Measurements from ENCODE around the gene ZNF202. TPM values are rescaled to one million over a fixed set of nuclear protein-coding genes. Genes with fewer than 3 reads are reported as not detected.
"Not testable (repeated sequence)": the region's sequence is repeated elsewhere in the genome, so short reads cannot be mapped to it uniquely, and the experiment has no call there.

Gene ZNF202
- total RNA-seq, 1 experiment from 2014 or later: 7.4 TPM

GRCh38 chr11:123745764-123746451, 4.4 kb upstream of the ZNF202 start:
- in situ Hi-C loops (cut with HindIII; ENCODE audit: low pct_unique_long_range_greater_than_20kb, low sequenced_read_pairs): no loop called here
- DNase-seq (ENCODE audit: low read depth): no peak

GRCh38 chr11:123742724-123743120, 1.3 kb upstream of the ZNF202 start:
- in situ Hi-C loops (cut with HindIII; ENCODE audit: low pct_unique_long_range_greater_than_20kb, low sequenced_read_pairs): no loop called here
- DNase-seq (ENCODE audit: low read depth): no peak

- in situ Hi-C loops (cut with HindIII; ENCODE audit: low pct_unique_long_range_greater_than_20kb, low sequenced_read_pairs): no loop called here
- no peak for DNase-seq (ENCODE audit: low read depth)
Observed at GRCh38 chr11:123742031-123742723, 717 bp upstream of the ZNF202 start.

- in situ Hi-C loops (cut with HindIII; ENCODE audit: low pct_unique_long_range_greater_than_20kb, low sequenced_read_pairs): no loop called here
- no peak for DNase-seq (ENCODE audit: low read depth)
Observed at GRCh38 chr11:123740787-123741158, 687 bp downstream of the ZNF202 start.

- in situ Hi-C loops (cut with HindIII; ENCODE audit: low pct_unique_long_range_greater_than_20kb, low sequenced_read_pairs): no loop called here
Observed at GRCh38 chr11:123738374-123738773, 3.1 kb downstream of the ZNF202 start.

GRCh38 chr11:123736769-123737168, 4.7 kb downstream of the ZNF202 start:
- no peak for DNase-seq (ENCODE audit: low read depth)
- in situ Hi-C loops (cut with HindIII; ENCODE audit: low pct_unique_long_range_greater_than_20kb, low sequenced_read_pairs): no loop called here

More at GRCh38 chr11:123738374-123738773, 3.1 kb downstream of the ZNF202 start:
- DNase-seq (ENCODE audit: low read depth): no peak

GRCh38 chr11:123729602-123730001, 11.9 kb downstream of the ZNF202 start:
- no peak for DNase-seq (ENCODE audit: low read depth)
- in situ Hi-C loops (cut with HindIII; ENCODE audit: low pct_unique_long_range_greater_than_20kb, low sequenced_read_pairs): no loop called here

GRCh38 chr11:123725995-123726655, 15.3 kb downstream of the ZNF202 start:
- no peak for DNase-seq (ENCODE audit: low read depth)
- in situ Hi-C loops (cut with HindIII; ENCODE audit: low pct_unique_long_range_greater_than_20kb, low sequenced_read_pairs): no loop called here

GRCh38 chr11:123719452-123719851, 22.0 kb downstream of the ZNF202 start:
- in situ Hi-C loops (cut with HindIII; ENCODE audit: low pct_unique_long_range_greater_than_20kb, low sequenced_read_pairs): no loop called here
- DNase-seq (ENCODE audit: low read depth): no peak

- in situ Hi-C loops (cut with HindIII; ENCODE audit: low pct_unique_long_range_greater_than_20kb, low sequenced_read_pairs): no loop called here
- DNase-seq (ENCODE audit: low read depth): no peak
Observed at GRCh38 chr11:123718469-123718868, 23.0 kb downstream of the ZNF202 start.

- no peak for DNase-seq (ENCODE audit: low read depth)
- in situ Hi-C loops (cut with HindIII; ENCODE audit: low pct_unique_long_range_greater_than_20kb, low sequenced_read_pairs): no loop called here
Observed at GRCh38 chr11:123718063-123718462, 23.4 kb downstream of the ZNF202 start.

GRCh38 chr11:123712627-123713026, 28.8 kb downstream of the ZNF202 start:
- DNase-seq (ENCODE audit: low read depth); in situ Hi-C loops (cut with HindIII; ENCODE audit: low pct_unique_long_range_greater_than_20kb, low sequenced_read_pairs): not testable (repeated sequence)

- in situ Hi-C loops (cut with HindIII; ENCODE audit: low pct_unique_long_range_greater_than_20kb, low sequenced_read_pairs): no loop called here
Observed at GRCh38 chr11:123707606-123708205, 33.8 kb downstream of the ZNF202 start.

GRCh38 chr11:123707206-123707605, 34.3 kb downstream of the ZNF202 start:
- DNase-seq (ENCODE audit: low read depth): no peak
- in situ Hi-C loops (cut with HindIII; ENCODE audit: low pct_unique_long_range_greater_than_20kb, low sequenced_read_pairs): no loop called here

More at GRCh38 chr11:123707606-123708205, 33.8 kb downstream of the ZNF202 start:
- DNase-seq (ENCODE audit: low read depth): peak; percentile 6

GRCh38 chr11:123704341-123704740, 37.1 kb downstream of the ZNF202 start:
- DNase-seq (ENCODE audit: low read depth): no peak
- in situ Hi-C loops (cut with HindIII; ENCODE audit: low pct_unique_long_range_greater_than_20kb, low sequenced_read_pairs): no loop called here

- in situ Hi-C loops (cut with HindIII; ENCODE audit: low pct_unique_long_range_greater_than_20kb, low sequenced_read_pairs): no loop called here
- no peak for DNase-seq (ENCODE audit: low read depth)
Observed at GRCh38 chr11:123702696-123703095, 38.8 kb downstream of the ZNF202 start.

- in situ Hi-C loops (cut with HindIII; ENCODE audit: low pct_unique_long_range_greater_than_20kb, low sequenced_read_pairs): no loop called here
- DNase-seq (ENCODE audit: low read depth): no peak
Observed at GRCh38 chr11:123702139-123702538, 39.3 kb downstream of the ZNF202 start.

- in situ Hi-C loops (cut with HindIII; ENCODE audit: low pct_unique_long_range_greater_than_20kb, low sequenced_read_pairs): no loop called here
- no peak for DNase-seq (ENCODE audit: low read depth)
Observed at GRCh38 chr11:123700772-123701171, 40.7 kb downstream of the ZNF202 start.

GRCh38 chr11:123698546-123699127, 42.8 kb downstream of the ZNF202 start:
- in situ Hi-C loops (cut with HindIII; ENCODE audit: low pct_unique_long_range_greater_than_20kb, low sequenced_read_pairs): no loop called here
- no peak for DNase-seq (ENCODE audit: low read depth)
